Measurements from ENCODE around the gene ENTPD1.
A peak's percentile ranks its signal among the peaks of the same experiment; 100 is the strongest.
"Not testable (repeated sequence)": the region's sequence is repeated elsewhere in the genome, so short reads cannot be mapped to it uniquely, and the experiment has no call there.

The ENTPD1 gene

GRCh38 chr10:95872158-95872711 is 116.3 kb downstream of the ENTPD1 start:
- no peak for DNase-seq

DNA sequence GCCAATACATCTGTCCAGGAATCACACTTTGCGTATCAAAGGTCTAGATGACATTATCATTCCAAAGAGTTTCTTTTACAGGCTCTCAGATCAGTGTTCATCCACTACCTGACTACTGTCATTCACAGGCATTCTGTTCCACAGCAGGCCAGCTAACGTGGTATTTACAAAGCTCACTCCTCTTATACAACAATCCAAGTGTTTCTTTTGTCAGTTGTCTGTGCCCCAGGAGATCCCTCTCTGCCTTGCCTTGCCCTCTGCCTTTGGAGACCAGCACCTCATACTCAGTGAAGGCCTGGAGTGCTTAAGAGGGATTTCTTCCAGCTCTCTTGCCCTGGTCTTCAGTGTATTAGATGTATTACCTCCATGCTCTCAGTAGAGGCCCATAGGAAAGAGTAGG is 117.2 kb downstream of the ENTPD1 start:
- DNase-seq, result no peak

DNA sequence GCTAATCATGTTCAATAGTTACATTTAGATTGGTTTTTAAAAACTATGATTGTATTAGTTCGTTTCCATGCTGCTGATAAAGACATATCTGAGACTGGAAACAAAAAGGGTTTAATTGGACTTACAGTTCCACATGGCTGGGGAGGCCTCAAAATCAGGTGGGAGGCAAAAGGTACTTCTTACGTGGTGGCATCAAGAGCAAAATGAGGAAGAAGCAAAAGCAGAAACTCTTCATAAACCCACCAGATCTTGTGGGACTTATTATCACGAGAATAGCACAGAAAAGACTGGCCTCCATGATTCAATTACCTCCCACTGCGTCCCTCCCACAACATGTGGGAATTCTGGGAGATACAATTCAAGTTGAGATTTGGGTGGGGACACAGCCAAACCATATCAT is 117.7 kb downstream of the ENTPD1 start:
- no peak for DNase-seq

GRCh38 chr10:95874783-95875182 is 118.8 kb downstream of the ENTPD1 start:
- not testable (repeated sequence) for DNase-seq

- DNase-seq, result no peak
Observed at GRCh38 chr10:95876756-95877155, 120.8 kb downstream of the ENTPD1 start.

GRCh38 chr10:95877881-95878280 is 121.9 kb downstream of the ENTPD1 start:
- no peak for DNase-seq

GRCh38 chr10:95880704-95881103 is 124.7 kb downstream of the ENTPD1 start:
- no peak for DNase-seq

DNA sequence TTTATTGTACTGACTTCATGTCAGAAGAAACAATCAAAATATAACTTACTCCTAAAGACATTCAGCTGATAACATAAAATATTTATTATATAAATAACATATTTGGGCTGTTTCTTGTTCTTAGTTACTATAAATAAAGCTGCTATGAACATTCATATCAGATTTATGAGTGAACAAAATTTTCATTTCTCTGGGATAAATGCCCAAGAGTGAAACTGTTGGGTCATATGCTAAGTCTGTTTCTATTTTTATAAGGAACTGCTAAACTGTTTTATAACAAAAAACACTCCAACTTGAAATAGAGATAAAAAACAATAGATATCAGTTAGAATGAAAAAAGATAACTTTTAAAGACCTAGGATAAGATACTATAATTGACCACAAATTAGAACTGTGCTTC is 125.4 kb downstream of the ENTPD1 start:
- no peak for DNase-seq

GRCh38 chr10:95889830-95890229 is 133.9 kb downstream of the ENTPD1 start:
- DNase-seq, result no peak

DNA sequence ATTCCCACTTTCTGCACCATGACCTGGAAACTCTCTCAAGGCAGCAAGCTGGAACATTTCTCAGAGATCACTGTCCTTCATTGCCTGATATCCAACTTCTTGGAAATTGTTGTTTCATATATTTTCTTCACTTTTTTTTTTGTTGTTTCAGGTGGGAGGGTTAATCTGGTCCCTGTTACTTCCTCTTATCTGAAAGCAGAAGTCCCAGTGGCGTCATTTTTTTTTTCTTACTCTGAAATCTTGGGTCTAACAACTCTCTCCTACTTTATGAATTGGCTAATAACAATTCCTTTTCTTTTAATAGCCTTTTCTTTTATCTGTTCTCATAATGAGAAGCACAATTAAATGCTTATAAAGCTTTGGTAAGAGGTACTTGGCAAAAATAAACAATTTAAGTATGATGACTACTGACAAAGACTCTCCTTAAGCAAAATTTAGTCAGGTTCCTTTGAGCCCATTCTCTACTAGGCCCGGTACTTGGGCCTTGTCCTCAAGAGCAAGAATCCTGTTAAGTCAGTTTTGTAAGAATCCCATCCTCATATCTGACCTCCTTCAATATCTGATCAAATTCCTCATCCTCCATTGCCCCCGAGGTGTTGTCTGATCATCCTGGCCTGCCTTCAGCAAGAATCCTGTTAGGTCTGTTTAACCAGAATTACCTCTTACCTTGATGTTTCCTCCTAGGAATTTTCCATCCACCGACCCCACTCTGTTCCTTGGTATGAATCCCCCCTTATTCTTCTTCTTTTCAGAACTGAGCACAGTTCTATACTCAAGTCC is 140.3 kb downstream of the ENTPD1 start:
- no peak for DNase-seq

- DNase-seq, result not testable (repeated sequence)
Observed at GRCh38 chr10:95905897-95906580, 150.1 kb downstream of the ENTPD1 start.

DNA sequence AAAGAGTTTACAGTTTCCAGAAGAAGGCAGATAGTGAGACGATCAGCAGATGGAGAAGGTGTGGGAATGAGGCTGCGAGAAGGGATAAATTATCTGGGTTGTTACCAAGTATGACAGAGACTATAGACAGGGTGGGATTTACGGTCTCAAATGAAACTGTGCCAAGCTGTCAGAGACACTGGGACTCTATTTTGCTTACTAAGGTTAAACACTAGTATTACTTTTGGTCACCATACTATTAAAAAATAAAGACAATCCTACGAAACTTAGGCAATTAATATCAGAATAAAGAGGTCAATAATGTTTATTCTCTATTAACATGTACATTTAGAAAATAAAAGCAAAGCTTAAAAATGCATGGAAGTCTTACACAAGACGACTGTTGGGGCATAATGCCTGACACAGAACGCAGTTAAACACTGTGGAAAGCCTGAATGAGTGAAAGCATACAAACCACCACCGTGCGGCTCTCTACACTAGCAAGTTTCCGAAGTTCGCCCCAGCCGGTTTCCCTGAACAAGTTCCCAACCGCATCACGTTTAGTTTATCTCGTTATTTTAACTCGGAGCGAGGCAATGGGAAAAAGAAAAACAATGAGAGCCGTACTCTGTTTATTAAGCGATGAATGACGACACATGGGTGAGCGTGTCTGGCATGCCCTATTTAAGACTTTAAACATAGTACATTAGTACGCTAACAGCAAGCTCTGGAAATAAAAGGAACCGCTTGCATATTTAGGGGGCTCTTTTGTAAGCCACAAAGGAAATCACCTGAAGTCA is 150.9 kb downstream of the ENTPD1 start:
- DNase-seq, result peak in 1 of 2 experiments; percentile 0

GRCh38 chr10:95907456-95908253 is 151.7 kb downstream of the ENTPD1 start, which contains the start of gene CC2D2B:
TSS of gene CC2D2B (plus strand) at chr10:95907975. CDS start at chr10:95911324, 3,349 bp downstream.
- peak; percentile 40 to 61 for DNase-seq

GRCh38 chr10:95908450-95908849 is 152.5 kb downstream of the ENTPD1 start:
- DNase-seq, result no peak

DNA sequence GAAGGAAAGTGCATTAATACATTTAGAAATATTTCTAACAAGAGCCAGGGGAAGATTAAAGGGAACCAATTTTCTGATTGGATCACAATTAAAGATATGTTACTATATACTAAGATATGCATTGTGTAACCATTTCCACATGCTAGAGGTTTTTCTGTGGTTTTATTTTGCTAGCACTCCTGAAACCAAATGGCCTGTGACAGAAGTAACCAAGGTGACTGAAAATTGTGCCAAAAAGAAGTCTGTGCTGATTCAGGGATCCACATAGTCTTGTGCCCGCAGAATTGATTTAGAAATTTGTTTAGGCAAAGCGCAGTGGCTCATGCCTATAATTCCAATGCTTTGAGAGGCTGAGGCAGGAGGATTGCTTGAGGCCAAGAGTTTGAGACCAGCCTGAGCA is 153.6 kb downstream of the ENTPD1 start:
- no peak for DNase-seq

- DNase-seq, result not testable (repeated sequence)
Observed at GRCh38 chr10:95916039-95916438, 160.1 kb downstream of the ENTPD1 start.
